Stimulated activated CD4-positive, alpha-beta T cell treated with anti-CD3 and anti-CD28 coated beads, Interleukin-1b, Interleukin-23, amount 100 ng/mL, for 24 hours (primary cell): ENCODE results near the gene RGS21.
"Not testable (repeated sequence)": the region's sequence is repeated elsewhere in the genome, so short reads cannot be mapped to it uniquely, and the experiment has no call there.

Source experiments
- DNase-seq, 4 experiments: peaks; one replicate each; pipeline ENCODE4 v3.0.0-alpha.2; 2020; ENCODE audit warnings: low read depth in 4 of 4, low spot score in 1 of 4

RGS21 gene, protein sequence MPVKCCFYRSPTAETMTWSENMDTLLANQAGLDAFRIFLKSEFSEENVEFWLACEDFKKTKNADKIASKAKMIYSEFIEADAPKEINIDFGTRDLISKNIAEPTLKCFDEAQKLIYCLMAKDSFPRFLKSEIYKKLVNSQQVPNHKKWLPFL

DNA sequence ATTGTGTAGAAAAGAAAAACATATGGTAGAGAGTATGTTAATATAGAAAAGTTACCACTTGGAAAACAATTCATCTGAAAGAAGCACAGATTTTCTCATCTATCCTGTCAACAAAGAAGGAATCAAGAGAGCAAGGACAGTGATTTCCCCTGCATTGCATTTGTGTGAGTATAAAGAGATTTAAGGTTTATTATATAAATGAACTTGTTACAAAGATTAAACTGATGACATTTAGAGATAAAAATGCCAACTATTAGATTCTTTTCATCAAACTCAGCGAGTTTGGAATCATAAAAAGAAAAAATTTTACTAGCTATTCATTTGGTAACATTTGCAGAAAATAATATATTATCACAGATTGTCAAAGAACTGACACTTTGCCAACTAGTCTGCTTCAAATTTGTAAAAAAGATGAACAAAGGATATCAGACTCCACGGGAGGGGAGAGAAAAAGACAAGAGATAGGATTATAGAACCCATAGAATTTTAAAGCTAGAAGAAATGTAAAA, at the start of gene RGS21:
TSS of gene RGS21 (plus strand) at position 51 of the 509 bp plus-strand sequence. CDS start 26,045 bp downstream, outside the sequence.
- no peak for DNase-seq

DNA sequence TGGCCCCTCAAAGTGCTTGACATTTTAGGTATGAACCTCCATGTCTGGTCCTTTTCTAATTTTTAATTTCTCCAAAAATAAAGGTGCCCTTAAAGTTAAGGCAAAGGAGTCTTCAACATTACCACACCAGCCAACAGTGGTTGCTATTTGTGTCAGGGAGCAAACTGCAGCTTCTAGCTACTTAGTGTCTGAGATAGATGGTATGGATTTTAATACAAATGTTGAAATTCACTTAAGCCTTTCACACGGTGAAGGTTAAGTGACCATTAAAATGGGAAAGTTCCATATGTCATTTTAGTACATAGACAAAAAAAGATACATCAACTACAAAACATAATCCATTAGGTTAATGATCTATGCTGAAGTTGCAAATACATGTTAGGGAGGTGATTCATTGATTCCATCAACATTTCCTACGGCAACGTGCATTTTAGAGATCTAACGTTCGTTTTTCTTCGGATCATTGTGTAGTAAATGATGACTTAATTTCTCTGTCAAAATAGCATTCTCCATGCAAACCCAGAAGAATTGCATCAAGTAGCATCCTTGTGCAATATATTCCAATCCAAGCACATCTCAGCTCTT, 48.2 kb upstream of the RGS21 start:
- DNase-seq = no peak

DNA sequence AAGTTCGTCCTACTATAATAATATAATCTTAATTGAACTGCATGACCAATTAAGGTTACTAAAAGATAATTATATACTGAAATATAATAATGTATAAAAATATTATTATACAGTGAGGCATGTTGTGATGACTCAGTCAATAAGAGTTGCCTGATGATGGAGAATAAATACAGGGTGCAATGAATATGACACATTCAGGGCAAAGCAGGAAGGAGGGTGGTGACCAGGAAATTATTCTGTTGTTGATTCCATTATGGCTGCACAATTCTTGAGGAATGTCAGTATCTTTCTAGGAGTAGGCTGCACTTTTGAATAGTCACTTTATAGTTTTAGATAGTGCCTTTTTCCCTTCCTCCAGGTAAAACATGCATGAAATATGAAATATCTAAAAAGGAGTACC, 46.4 kb upstream of the RGS21 start:
- DNase-seq = no peak

DNA sequence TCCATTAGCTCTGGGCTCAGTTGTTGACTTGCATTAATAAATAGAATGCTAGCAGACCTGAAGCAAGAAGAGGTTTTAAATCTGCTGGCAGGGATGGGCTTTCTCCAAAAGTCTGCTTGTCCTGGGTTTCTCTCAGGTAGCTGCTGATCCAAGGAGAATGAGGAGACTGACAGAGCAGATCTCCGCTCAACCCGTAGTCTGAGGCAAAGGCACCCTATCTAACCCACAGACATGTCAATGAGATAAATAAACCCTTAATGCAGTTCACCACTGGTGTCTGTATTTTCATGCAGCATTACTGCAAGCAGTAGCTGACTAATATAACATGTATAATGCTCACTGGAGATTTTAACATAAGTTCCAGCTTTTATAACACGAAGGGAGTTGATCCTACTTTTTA, 44.1 kb upstream of the RGS21 start:
- DNase-seq = no peak

DNA sequence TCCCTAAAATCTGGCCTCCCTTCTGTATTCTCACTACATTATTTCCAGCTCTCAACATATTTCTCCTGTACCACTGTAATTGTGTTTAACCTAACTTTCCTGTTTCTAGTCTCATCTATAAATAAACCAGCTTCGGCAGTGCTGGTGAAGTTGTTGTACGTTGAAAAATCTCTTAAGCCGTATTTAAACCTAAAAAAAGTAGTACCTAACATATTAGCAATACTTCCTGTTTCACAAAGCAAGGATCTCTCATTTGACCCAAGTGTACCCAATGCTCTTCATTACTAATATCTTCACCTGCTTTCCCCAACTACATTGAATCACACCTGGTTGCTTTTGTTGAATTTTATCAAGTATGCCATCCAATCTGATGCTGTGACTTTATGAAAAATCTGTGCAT, 42.2 kb upstream of the RGS21 start:
- no peak for DNase-seq

DNA sequence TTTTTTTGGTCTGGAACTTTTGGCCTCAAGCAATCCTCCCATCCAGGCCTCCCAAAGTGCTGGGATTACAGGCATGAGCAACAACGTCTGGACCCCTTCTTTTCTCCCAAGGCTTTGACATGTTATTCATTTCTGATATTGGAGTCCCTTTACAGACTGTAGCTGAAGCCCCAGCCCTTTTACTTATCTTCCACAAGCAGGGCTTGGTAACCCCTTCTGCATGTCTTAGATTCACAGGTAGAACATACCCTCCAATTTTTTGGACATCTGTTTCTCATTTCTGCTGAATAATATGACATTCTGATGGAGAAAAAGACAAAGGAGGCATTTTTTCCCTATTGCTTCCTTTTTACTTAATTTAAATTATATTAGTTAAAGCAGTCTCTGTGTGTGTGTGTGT, 39.2 kb upstream of the RGS21 start:
- DNase-seq = no peak

DNA sequence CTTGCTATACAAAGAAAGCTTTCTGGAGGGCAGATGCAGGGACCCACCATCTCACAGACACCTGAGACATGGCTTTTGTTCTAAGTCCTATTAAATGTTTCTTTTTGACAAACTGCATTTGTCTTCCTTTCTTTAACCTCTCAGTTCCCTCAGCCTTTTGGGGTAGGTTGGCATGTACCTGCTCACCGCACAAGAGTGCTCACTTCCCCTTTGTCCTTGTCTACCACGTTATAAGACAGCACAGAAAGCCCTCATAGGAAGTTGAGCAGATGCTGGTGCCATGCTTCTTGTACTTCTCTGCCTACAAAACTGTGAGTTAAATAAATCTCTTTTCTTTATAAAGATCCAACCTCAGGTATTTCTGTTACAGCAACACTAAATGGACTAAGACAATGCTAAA, 31.9 kb upstream of the RGS21 start:
- DNase-seq = no peak

DNA sequence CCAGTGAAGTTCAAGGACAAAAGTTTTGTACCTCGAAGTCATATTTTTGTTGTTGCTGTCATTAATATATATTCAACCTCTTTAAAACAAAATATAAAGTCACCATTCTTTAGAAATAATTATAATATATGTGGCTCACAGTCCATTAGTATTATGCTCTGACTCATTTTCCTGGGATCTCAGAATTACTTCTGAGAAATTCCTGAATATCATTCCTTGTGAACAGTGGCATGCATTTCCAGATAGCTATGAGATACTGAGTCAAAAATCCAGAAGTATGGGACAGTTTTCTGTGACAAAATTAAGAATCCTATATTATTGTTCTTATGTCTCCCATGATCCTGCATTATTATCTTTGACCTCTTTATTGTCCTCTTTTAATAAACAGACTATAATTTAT, 13.8 kb upstream of the RGS21 start:
- DNase-seq = no peak

DNA sequence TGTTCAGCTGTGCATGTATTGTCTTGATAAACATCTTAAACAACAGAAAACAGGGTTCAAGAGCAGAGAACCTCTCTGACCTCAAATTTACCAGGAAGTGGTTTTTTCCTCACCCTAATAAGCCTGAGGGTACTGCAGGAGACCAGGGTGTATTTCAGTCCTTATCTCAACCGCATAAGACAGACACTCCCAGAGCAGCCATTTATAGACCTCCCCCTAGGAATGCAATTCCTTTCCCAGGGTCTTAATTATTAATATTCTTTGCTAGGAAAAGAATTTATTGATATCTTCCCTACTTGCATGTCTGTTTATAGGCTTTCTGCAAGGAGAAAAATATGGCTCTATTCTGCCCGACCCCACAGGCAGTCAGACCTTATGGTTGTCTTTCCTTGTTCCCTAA, 8.5 kb upstream of the RGS21 start:
- DNase-seq = not testable (repeated sequence)

DNA sequence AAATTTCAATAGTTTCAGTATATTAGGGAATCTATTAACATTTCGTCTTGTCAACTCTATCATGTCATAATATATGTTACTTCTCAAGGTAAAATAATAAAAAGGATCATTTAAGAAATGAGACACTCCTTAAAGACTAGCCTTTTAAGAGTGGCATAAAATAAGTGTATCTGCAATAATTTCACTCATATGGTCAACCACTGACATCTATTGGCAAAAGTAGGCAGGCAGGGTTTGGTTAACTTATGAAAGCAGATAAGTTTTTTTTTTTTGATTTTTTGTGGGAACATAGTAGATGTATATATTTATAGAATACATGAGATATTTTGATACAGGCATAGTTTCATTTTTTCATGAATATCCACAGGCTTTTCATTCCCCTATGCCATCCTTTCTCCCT, 5.5 kb upstream of the RGS21 start:
- DNase-seq = no peak

DNA sequence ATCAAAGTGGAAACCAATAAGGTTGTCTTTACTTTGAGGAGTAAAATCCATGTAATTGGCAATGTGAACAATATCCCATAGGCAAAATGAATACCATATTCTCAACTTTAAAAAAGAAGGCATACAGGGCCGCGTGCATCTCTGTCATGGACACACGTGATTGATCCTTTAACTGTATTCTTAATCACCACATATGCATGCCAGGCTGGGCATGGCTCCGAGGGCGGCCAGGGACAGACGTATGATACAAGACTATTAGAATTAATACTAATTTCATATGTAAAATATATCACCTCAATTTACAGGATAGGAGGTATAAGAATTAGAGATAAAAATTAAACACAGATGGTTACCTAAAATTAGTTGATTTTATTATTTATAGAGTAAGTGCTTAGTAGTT, 11.2 kb downstream of the RGS21 start:
- no peak for DNase-seq

DNA sequence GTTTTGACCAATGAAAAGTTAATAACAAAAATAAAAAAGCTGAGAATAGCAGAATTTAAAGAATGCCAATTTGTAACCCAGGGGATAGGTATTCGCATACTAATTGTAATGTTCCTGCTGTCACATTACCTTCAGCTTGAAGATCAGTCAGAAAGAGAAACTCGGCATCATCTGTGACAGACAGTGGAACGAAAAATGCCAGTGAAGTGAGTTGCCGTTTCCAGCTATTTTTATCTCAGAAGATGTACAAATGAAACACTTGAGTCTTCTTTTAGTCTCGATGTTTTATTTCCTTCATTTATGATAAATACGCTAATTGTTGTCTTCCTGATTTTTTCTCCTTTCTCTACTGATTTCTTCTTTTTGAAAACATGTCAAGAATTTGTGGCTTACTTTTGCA, 26.1 kb downstream of the RGS21 start:
- DNase-seq = no peak

DNA sequence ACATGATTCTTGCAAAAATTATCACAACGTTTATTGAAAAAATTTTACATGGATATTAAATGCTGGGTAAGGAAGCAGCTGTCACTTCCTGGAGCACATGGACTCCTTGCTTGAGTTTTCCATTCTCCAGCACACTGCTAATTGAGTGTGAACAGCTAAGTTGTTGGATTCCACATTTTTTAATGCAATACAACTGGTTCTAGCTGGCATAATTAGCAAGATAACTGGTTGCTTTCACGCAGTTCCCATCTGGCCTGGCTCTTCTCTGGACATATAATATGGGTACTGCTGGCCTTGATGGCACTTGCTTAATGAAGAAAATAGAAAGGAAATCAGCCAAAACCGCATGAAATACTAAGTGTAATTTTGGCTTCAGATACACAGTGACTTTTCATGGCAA, 26.6 kb downstream of the RGS21 start:
- DNase-seq = no peak

DNA sequence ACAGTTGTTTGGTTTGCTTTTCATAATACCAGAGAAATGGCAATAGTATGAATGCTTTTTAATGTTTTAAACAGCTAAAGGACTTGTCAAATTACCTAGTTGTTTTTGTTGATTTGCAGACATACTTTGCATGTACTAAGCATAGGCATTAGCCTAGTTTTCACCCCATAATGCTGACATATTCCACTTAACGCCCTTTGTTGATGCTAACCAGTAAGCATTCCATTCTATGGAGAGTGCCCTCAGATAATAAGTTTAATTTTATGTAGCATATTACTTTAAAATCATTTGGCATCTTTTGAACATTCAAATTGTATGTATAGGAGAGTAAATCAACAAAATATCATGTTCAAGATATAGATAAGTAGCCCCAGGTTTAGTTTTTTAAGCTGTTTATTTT, 32.5 kb downstream of the RGS21 start:
- no peak for DNase-seq

DNA sequence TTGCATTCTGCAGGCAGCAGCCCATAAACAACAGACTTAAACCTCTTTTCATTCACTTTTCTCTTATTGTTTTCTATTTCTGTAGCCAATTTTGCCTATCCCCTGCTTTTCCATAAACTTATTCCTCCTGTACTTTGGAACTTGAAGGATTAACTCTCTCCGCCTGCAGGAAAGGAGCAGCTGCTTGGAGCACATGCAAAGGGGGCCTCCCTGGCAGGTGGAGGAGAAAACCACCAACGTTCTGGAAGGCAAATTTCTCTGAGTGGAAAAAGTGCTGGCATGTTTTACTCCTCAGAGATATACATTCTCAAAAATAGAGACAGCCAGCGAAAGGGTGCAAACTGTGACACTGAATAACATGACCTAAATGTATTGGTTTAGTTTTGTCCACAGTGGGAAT, 33.6 kb downstream of the RGS21 start:
- DNase-seq = no peak

DNA sequence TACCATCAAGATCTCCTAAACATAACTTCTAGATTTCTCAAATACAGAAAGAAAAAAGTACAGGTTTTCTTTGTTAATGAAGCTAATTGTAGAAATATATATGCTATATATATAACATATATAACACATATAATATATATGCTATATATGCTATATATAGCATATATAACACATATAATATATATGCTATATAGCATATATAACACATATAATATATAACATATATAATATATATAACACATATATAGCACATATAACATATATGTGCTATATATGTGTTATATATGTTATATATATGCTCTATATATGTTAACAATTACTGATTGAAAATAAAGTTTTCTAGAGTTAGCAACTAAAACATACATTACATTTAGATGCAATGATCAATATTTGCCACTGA, 34.8 kb downstream of the RGS21 start:
- no peak for DNase-seq

DNA sequence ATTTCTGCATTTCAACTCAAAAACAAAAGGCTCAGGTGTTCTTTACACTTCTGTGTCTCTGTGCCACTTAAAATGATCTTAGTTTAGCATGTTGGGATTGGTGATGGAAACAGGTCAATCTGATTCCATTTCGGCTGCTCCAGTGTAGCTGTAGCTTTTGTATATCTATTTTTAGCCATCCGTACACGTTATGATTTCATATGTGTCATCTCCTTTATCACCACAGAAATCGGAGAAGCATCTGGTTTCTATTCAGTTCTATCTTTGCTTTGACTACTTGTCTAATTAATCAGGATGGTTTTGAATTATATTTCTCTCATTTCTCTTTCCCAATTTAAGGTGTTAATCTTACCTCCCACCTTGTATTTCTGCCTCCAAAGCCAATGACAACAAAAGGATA, 41.1 kb downstream of the RGS21 start:
- no peak for DNase-seq

DNA sequence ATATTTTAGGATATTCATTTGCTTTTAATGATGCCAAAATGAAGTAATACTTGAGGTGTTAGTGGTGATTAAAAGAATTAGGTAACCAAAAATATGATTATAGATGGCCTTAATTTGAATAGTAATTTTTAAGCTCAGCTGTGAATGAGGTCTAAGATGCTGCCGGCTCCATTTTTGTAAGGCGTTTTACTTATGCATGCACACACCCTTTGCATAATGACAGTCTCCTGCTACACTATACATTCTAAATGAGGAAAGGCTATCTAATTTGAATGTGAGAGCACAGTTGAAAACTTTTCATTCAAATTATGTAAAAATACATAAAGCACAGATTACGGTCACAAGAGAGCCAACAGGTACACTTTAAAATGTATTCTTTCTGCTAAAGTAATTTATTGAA, 41.6 kb downstream of the RGS21 start:
- no peak for DNase-seq

DNA sequence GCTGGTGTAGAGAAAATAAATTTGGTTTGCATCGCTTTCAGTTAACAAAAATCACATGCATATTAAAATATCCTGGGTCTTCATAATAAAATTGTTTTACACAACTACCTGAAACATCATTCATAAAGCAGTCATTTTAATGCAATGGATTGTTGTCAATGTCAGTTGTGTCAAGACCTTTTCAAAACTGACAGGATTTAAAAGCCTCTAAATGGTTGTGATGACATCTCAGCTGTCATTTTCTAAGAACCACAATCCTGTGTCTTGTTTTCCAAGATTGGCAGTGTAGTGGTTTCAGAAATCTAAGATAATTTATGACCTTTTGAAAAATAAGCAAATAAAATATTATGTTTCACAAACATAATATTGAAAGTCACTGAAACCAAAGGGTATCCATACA, 42.0 kb downstream of the RGS21 start:
- DNase-seq = no peak

DNA sequence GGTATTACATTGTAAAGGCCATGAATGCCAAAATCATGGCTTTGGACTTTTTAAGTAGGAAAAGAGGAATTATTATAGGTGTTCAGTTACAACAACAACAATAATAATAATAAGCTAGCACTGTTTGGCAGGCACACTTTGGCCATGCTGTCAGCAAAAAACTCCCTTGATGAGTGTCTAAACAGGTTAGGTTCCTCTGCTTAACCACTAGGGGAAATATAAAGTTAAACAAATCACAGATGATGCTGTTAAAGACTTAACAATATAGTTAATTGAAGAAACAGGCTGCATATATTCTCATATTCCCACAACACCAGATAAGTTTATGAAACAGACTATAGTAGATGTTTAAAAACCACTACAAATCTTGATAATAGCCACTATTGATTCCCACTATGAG, 46.4 kb downstream of the RGS21 start:
- no peak for DNase-seq

DNA sequence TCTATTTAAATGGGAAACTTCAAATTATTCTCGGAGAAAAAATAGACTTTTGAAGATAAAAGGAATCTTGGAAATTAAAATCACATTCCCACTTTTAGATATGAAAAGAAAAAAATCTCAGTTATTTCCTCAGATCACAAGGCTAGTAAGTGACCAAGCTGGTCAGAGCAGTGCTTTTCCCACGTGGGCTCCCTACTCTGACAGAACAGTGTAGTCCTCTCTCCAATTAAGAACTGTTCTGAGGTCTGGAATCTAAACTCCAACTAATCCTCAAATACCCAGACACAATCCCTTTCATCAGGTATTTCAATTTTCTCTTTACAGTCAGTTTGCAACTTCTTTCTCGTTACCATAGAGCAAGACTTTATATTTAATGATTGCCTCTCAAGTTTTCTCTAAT, 50.6 kb downstream of the RGS21 start:
- DNase-seq = no peak

DNA sequence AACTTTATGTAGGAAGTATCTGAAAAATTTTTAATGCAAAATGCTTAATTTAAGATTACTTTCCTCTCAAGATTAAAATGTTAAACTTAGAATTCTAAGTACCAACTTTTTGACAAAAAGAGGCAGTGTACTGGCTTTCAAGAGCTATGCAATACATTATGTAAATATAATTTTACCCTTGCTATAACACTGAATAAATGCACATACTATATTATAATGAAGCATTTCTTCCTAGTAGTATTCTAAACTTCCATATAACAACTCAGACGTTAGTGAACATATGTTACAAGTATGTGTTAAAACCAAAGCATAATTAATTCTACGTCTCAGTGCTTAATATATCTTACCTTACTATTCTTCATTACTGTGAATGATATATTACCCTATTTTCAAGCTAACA, 58.5 kb downstream of the RGS21 start:
- DNase-seq = no peak

DNA sequence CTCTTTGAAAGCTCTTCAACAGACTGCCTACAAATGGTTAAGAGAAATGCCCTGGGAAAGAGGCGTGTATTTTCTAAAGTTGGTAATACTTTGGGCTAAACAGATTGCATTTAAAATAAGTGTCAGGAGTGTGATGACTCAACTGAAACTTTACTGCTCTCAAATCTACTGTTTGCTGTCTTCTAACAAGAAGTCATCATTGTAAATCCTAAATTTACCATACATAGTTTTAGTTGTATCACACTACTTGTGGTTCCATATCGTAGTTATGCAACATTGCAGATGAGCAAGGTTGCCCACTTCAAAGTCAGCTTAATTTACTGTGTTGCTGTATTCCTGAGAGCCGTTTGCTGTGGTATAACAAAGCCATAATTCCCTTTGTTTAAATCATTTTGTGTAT, 59.6 kb downstream of the RGS21 start:
- no peak for DNase-seq
